ENCODE measurements around the gene CTPS2.

GRCh38 chrX:16618422-16618821 lies 94.0 kb downstream of the CTPS2 start:
- TF ChIP-seq CTCF (conservative IDR thresholded peaks at IDR 0.05; ENCODE audit: low read depth, low read length), result no peak
- TF ChIP-seq EZH2 (IDR thresholded peaks at IDR 0.05; ENCODE audit: low read length, unreplicated experiment), result no peak
- no peak for TF ChIP-seq EZH2phosphoT487 (IDR thresholded peaks at IDR 0.05; ENCODE audit: borderline replicate concordance, low read length)
